C4-2B (cell line): ENCODE data around the gene EPN1.

Experiments used
- ZFX ChIP-seq: fragments of 450-650 bp; IDR thresholded peaks from 2 replicates; pipeline ENCODE4 v1.6.1; 2017
- TF ChIP-seq, protein P1 (sequence below): fragments of 450-650 bp; conservative IDR thresholded peaks from 2 replicates; pipeline ENCODE4 v1.5.1; 2017; ENCODE audit warnings: mild to moderate bottlenecking

DNA sequence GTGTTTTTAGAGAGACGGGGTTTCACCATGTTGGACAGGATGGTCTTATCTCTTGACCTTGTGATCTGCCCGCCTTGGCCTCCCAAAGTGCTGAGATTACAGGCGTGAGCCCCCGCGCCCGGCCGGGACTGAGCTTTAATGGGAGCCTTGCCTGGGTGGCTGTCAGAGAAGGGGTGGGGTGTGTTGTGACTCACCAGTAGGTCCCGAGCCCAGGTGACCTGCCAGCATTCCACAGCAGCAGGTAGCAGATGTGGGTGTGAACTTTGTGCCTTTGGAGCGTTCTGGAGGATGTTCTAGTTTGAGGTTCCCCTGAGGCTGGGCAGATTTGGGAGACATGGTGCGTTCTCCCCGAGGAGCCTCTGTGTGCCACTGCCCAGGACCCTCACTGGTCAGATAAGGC is 7.1 kb upstream of the EPN1 start:
- TF ChIP-seq, protein P1, sequence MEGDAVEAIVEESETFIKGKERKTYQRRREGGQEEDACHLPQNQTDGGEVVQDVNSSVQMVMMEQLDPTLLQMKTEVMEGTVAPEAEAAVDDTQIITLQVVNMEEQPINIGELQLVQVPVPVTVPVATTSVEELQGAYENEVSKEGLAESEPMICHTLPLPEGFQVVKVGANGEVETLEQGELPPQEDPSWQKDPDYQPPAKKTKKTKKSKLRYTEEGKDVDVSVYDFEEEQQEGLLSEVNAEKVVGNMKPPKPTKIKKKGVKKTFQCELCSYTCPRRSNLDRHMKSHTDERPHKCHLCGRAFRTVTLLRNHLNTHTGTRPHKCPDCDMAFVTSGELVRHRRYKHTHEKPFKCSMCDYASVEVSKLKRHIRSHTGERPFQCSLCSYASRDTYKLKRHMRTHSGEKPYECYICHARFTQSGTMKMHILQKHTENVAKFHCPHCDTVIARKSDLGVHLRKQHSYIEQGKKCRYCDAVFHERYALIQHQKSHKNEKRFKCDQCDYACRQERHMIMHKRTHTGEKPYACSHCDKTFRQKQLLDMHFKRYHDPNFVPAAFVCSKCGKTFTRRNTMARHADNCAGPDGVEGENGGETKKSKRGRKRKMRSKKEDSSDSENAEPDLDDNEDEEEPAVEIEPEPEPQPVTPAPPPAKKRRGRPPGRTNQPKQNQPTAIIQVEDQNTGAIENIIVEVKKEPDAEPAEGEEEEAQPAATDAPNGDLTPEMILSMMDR, result no peak
- TF ChIP-seq ZFX, result no peak
